GM18868 (cell line): ENCODE data around the gene TAS2R4.
"Not testable (repeated sequence)": the region's sequence is repeated elsewhere in the genome, so short reads cannot be mapped to it uniquely, and the experiment has no call there.

Source experiments
- ATAC-seq: cut with Tn5 transposase; IDR thresholded peaks from one replicate; pipeline ENCODE4 v1.9.1; 2021; ENCODE audit warnings: mild to moderate bottlenecking, moderate library complexity; ENCODE audit not compliant: unreplicated experiment

TAS2R4 gene

GRCh38 chr7:141776374-141776773 lies at the start of gene TAS2R4:
Gene TAS2R4, plus strand, starts transcription at chr7:141776674. Its CDS starts 1,815 bp downstream, at chr7:141778489.
- ATAC-seq = no peak

- peak; percentile 64 for ATAC-seq
These were observed 47.5 kb upstream of the TAS2R4 start for GRCh38 chr7:141729020-141729419.

- ATAC-seq = no peak
These were observed 44.9 kb upstream of the TAS2R4 start for GRCh38 chr7:141731476-141732149.

GRCh38 chr7:141737118-141737835 lies 39.2 kb upstream of the TAS2R4 start:
- ATAC-seq = no peak

- ATAC-seq = peak; percentile 89
These were observed 38.5 kb upstream of the TAS2R4 start, which contains the start of gene SSBP1 for GRCh38 chr7:141737836-141738591. Gene SSBP1, plus strand, starts transcription at chr7:141738358. Its CDS starts 809 bp downstream, at chr7:141739167.

- peak; percentile 47 for ATAC-seq
These were observed 37.9 kb upstream of the TAS2R4 start for GRCh38 chr7:141738592-141739013.

- ATAC-seq = no peak
These were observed 37.2 kb upstream of the TAS2R4 start for GRCh38 chr7:141739250-141739649.

GRCh38 chr7:141742229-141742628 lies 34.2 kb upstream of the TAS2R4 start:
- no peak for ATAC-seq

GRCh38 chr7:141744131-141744530 lies 32.3 kb upstream of the TAS2R4 start:
- no peak for ATAC-seq

GRCh38 chr7:141748396-141748795 lies 28.1 kb upstream of the TAS2R4 start:
- no peak for ATAC-seq

- ATAC-seq = not testable (repeated sequence)
These were observed 24.6 kb upstream of the TAS2R4 start for GRCh38 chr7:141751904-141752303.

- ATAC-seq = no peak
These were observed 23.8 kb upstream of the TAS2R4 start for GRCh38 chr7:141752634-141753033.

GRCh38 chr7:141754939-141755338 lies 21.5 kb upstream of the TAS2R4 start:
- ATAC-seq = no peak

GRCh38 chr7:141763797-141764196 lies 12.7 kb upstream of the TAS2R4 start, which contains the start of gene TAS2R3:
Gene TAS2R3, plus strand, starts transcription at chr7:141764097. Its CDS starts 62 bp downstream, at chr7:141764159.
- ATAC-seq = no peak

- ATAC-seq = not testable (repeated sequence)
These were observed 6.3 kb upstream of the TAS2R4 start for GRCh38 chr7:141770083-141770583.

- ATAC-seq = peak; percentile 86
These were observed 9.5 kb downstream of the TAS2R4 start for GRCh38 chr7:141785706-141786552.

GRCh38 chr7:141788296-141788695 lies 11.8 kb downstream of the TAS2R4 start:
- no peak for ATAC-seq

GRCh38 chr7:141789917-141790316 lies 13.4 kb downstream of the TAS2R4 start, which contains the start of gene TAS2R5:
Gene TAS2R5, plus strand, starts transcription at chr7:141790217. Its CDS starts 145 bp downstream, at chr7:141790362.
- no peak for ATAC-seq

- no peak for ATAC-seq
These were observed 16.1 kb downstream of the TAS2R4 start for GRCh38 chr7:141792526-141792925.

- no peak for ATAC-seq
These were observed 43.6 kb downstream of the TAS2R4 start for GRCh38 chr7:141820067-141820466.
